NAMALWA (cell line): ENCODE data around the gene DUOXA2.
"Not testable (repeated sequence)": the region's sequence is repeated elsewhere in the genome, so short reads cannot be mapped to it uniquely, and the experiment has no call there.

Experiments used
- DNase-seq: peaks from one replicate; pipeline ENCODE4 v3.0.0-alpha.2; 2015; ENCODE audit warnings: low spot score

Gene DUOXA2

DNA sequence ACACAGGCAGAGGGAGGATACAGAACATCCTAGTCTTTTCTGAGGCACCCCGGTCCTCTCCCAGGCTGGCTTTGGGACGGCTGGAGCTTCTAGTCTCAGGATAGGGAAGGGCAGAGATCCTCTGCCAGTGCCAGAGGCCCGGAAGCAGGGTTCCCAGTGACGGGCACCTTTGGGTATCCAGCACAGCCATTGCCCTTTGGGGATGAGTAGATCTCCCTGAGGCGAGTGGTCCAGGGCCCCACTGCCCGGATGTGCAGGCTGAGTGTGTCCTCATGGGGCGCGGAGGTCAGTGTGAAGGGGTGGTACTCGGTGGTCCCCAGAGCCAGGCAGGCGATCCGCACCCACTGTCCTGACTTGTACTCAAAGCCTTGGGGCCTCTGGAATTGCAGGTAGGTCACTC, 18.5 kb upstream of the DUOXA2 start:
- DNase-seq = no peak

GRCh38 chr15:45097466-45097865, 16.7 kb upstream of the DUOXA2 start:
- no peak for DNase-seq

- no peak for DNase-seq
Observed at GRCh38 chr15:45099549-45100165, 14.5 kb upstream of the DUOXA2 start.

DNA sequence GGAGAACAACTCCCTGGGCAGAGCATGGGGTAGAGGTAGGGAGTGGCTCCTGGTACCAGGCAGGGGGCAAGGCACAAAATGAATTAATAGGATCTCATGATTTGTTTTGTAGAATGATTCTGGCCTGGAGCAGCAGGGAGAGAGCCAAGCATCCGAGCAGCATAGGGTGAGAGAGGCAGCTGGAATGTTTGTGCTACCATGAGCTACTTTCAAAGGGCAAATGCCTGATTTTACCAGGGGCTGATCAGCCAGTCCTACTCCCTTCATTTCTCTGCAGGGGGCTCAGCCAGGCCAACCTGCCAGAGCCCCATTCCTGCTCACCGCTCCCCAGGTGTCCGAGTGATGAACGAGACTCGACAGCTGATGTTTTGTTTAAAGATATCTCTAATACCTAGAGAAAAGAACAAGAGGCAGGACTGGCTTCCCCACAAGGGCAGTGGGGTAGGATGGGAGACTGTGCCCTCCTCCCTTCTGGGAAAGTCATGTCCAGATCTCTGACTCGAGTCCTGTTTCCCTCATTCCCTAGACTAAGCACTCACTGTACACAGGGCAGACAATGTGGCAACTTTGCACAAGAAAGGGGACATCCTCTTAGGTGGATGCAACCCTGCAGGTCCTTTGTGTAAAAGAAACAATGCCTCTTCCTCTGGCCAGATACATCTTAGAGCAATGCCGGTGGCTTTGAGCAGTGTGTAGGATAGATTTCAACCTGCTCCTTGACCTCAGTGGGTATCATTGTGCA, 13.1 kb upstream of the DUOXA2 start:
- DNase-seq = no peak

DNA sequence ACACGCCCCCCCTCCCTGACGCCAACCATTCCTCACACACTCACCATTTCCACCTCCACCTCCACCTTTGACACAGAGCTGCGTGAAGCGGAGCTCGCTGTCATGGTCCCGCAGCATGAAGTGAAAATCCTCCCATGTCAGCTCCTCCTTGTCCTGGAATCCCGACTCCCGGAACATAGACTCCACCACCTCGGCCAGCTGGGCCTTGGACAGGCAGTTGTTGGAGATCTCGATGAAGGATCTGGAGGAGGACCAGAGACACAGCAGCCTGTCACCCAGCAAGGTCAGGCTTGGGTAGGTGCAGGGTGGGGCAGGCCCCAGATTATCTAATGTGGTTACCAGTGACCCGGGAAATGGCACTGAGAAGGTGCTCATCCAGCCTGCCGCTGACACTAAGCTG, 12.4 kb upstream of the DUOXA2 start:
- DNase-seq = no peak

DNA sequence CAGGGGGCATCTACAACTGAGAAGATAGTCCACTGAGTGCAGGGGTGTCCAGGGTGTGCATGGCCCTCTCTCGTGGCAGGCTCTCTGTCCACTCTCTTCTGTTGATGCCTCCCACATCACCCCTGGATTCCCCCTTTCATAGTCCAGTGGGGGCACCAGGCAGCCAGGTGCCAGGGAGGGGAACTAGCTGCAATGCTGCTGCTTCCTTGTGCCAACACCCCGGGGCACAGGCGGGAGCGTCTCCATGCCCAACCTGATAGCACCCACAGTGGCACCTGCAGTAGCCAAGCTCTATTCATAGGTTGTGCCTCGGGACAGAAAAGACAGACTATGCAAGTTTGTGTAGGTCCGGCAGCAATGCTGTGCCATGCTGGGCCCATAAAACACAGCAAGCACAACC, 11.9 kb upstream of the DUOXA2 start:
- no peak for DNase-seq

DNA sequence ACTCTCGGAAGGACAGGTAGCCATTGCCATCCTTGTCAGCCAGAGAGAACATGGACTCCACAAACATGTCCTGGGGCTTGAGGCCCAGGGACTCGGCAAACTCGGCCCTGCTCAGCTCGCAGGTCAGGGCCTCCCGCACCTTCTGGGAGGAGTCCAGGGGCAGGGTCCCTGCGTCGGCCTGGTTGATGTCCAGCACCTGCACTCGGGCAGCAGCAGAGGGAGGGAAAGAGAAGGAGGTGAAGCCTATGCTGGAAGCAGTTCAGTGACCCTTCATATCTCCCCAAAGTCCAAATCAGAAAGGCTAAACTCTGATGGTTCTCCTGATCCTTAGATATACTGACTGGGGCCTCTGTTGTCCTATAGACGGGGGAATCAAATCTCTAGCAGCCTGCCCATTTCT, 10.0 kb upstream of the DUOXA2 start:
- DNase-seq = not testable (repeated sequence)

- no peak for DNase-seq
Observed at GRCh38 chr15:45105586-45105985, 8.5 kb upstream of the DUOXA2 start.

- DNase-seq = no peak
Observed at GRCh38 chr15:45106002-45106790, 7.9 kb upstream of the DUOXA2 start.

DNA sequence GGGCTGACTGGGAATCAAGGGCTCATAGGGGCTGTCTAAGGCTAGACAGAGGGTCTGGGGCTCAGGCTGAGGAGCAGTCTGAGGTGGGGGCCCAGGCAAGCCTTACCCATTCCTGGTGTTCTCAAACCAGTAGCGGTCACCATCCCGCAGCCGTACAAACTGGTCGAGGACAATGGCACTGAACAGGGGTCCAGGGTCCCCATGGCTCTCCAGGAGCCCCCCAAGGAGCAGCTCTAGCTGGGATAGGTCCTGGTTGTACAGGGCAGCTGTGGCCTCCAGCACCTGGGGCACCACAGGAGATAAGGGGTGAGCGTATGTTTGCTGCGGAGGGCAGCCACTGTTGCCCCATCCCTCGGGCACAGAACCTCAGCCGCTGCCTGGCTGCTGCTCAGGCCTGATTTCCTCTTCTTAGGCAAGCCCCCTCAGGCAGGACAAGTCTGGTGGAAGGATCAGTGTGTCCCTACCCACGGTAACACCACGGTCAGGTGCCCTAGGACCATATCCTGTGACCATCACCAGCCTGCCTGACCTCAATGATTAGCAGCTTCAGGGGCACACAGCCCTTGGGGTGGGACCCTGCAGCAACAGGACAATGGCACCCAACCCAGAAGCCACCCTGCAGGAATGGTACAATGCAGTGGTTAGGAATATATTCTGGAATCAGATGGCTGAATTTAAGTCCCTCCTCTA, 6.0 kb upstream of the DUOXA2 start:
- DNase-seq = no peak

DNA sequence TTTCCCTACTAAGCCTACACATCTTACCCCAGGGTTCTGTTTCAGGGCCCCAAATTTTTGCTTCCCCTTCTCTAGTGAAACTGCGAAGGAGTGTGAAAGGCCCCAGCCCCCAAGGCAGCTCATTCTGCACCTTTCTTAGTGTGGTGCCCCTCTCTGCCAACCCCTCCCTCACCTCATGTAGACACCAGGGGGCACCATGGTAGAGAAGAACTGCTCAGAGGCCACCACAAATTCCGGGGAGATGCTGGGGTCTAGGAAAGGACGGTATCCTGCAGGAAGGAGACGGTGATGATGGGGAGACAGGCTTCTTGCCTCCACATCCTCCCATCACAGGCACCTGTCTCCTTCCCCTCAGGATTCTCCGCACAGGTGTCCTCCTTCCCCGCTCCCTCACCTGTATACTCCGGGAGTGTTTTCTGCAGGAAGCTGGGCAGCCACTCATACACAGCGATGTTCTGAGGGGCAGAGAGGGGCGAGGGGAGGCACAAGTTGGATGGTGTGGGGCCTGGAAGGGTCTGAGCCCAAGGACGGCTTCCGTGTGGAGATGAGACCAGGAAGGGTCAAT, 3.8 kb upstream of the DUOXA2 start:
- DNase-seq = peak; percentile 30

- no peak for DNase-seq
Observed at GRCh38 chr15:45111390-45112142, 2.6 kb upstream of the DUOXA2 start.

DNA sequence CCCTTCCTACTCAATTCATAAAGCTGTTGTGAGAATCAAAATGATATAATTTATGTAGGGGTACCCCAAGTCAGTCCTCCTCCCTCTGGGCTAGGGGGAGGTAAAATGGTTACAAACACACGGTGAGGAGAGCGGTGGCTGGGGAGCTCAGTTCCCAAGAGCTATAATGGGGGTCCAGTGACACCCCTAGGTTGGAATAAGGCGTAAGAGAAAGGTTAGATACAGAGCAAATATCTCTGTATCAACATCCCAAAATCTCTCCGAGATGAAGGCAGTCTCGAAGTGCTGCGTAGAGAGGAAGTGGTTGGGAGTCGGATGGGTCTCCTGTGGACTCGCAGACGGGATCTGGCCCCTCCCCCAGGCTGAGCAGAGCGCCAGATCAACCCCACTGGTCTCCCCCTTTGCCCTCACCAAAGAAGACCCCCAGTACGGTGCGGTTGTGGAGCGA, 2.0 kb upstream of the DUOXA2 start:
- DNase-seq = no peak

GRCh38 chr15:45112591-45113379, 1.3 kb upstream of the DUOXA2 start:
- DNase-seq = no peak

- no peak for DNase-seq
Observed at GRCh38 chr15:45113380-45113990, 641 bp upstream of the DUOXA2 start.

- DNase-seq = no peak
Observed at GRCh38 chr15:45114751-45115085, 592 bp downstream of the DUOXA2 start.

- DNase-seq = no peak
Observed at GRCh38 chr15:45115312-45115820, 1.2 kb downstream of the DUOXA2 start.

DNA sequence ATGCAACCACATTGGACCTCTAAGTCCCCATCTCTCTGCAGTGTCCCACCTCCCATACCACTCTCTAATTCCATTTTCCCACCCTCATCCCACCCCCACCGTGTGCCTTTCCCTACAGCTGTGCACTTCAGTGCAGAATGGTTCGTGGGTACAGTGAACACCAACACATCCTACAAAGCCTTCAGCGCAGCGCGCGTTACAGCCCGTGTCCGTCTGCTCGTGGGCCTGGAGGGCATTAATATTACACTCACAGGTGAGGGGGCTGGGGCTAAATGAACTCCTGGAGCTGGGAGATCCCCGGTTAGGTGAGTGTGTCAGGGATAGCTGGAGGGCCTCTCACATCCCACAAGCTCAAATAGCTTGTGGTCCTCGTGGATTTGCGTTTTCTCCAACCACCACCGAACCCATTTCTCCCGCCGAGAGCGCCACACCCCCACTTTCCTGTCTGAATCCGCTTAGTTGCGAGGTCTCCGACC, 1.9 kb downstream of the DUOXA2 start:
- no peak for DNase-seq

- no peak for DNase-seq
Observed at GRCh38 chr15:45116482-45117307, 2.6 kb downstream of the DUOXA2 start.
